ENCODE data around the gene CCDC60.

Gene CCDC60

GRCh38 chr12:119479121-119479561, 144.6 kb downstream of the CCDC60 start:
- in situ Hi-C loops (cut with MboI; ENCODE audit: low pct_unique_long_range_greater_than_20kb, low sequenced_read_pairs), result no loop called here
- no peak for DNase-seq

- in situ Hi-C loops (cut with MboI; ENCODE audit: low pct_unique_long_range_greater_than_20kb, low sequenced_read_pairs), result no loop called here
- DNase-seq, result no peak
Observed at GRCh38 chr12:119480551-119480950, 146.0 kb downstream of the CCDC60 start.

- in situ Hi-C loops (cut with MboI; ENCODE audit: low pct_unique_long_range_greater_than_20kb, low sequenced_read_pairs), result no loop called here
- no peak for DNase-seq
Observed at GRCh38 chr12:119486599-119487154, 152.1 kb downstream of the CCDC60 start.

GRCh38 chr12:119491814-119492213, 157.3 kb downstream of the CCDC60 start:
- no peak for DNase-seq
- in situ Hi-C loops (cut with MboI; ENCODE audit: low pct_unique_long_range_greater_than_20kb, low sequenced_read_pairs), result no loop called here

- DNase-seq, result no peak
- in situ Hi-C loops (cut with MboI; ENCODE audit: low pct_unique_long_range_greater_than_20kb, low sequenced_read_pairs), result no loop called here
Observed at GRCh38 chr12:119500209-119500608, 165.7 kb downstream of the CCDC60 start.

- no peak for DNase-seq
- in situ Hi-C loops (cut with MboI; ENCODE audit: low pct_unique_long_range_greater_than_20kb, low sequenced_read_pairs), result no loop called here
Observed at GRCh38 chr12:119501052-119501451, 166.5 kb downstream of the CCDC60 start.

GRCh38 chr12:119505001-119505400, 170.5 kb downstream of the CCDC60 start:
- in situ Hi-C loops (cut with MboI; ENCODE audit: low pct_unique_long_range_greater_than_20kb, low sequenced_read_pairs), result no loop called here
- DNase-seq, result no peak

GRCh38 chr12:119512772-119513497, 178.4 kb downstream of the CCDC60 start:
- no peak for DNase-seq
- in situ Hi-C loops (cut with MboI; ENCODE audit: low pct_unique_long_range_greater_than_20kb, low sequenced_read_pairs), result no loop called here

GRCh38 chr12:119528241-119528640, 193.7 kb downstream of the CCDC60 start:
- in situ Hi-C loops (cut with MboI; ENCODE audit: low pct_unique_long_range_greater_than_20kb, low sequenced_read_pairs), result no loop called here
- no peak for DNase-seq

GRCh38 chr12:119540476-119540875, 205.9 kb downstream of the CCDC60 start:
- in situ Hi-C loops (cut with MboI; ENCODE audit: low pct_unique_long_range_greater_than_20kb, low sequenced_read_pairs), result no loop called here
- DNase-seq, result no peak

- in situ Hi-C loops (cut with MboI; ENCODE audit: low pct_unique_long_range_greater_than_20kb, low sequenced_read_pairs), result no loop called here
- peak; percentile 84 for DNase-seq
Observed at GRCh38 chr12:119544765-119545625, 210.5 kb downstream of the CCDC60 start.

- no peak for DNase-seq
- in situ Hi-C loops (cut with MboI; ENCODE audit: low pct_unique_long_range_greater_than_20kb, low sequenced_read_pairs), result no loop called here
Observed at GRCh38 chr12:119546340-119546739, 211.8 kb downstream of the CCDC60 start.

- in situ Hi-C loops (cut with MboI; ENCODE audit: low pct_unique_long_range_greater_than_20kb, low sequenced_read_pairs), result no loop called here
- no peak for DNase-seq
Observed at GRCh38 chr12:119547001-119547400, 212.5 kb downstream of the CCDC60 start.

- in situ Hi-C loops (cut with MboI; ENCODE audit: low pct_unique_long_range_greater_than_20kb, low sequenced_read_pairs), result no loop called here
- no peak for DNase-seq
Observed at GRCh38 chr12:119556854-119557253, 222.3 kb downstream of the CCDC60 start.

GRCh38 chr12:119565404-119565803, 230.9 kb downstream of the CCDC60 start:
- in situ Hi-C loops (cut with MboI; ENCODE audit: low pct_unique_long_range_greater_than_20kb, low sequenced_read_pairs), result no loop called here
- no peak for DNase-seq

- in situ Hi-C loops (cut with MboI; ENCODE audit: low pct_unique_long_range_greater_than_20kb, low sequenced_read_pairs), result no loop called here
- DNase-seq, result no peak
Observed at GRCh38 chr12:119570771-119571170, 236.2 kb downstream of the CCDC60 start.

- in situ Hi-C loops (cut with MboI; ENCODE audit: low pct_unique_long_range_greater_than_20kb, low sequenced_read_pairs), result no loop called here
- DNase-seq, result no peak
Observed at GRCh38 chr12:119573086-119573485, 238.6 kb downstream of the CCDC60 start.

- no peak for DNase-seq
- in situ Hi-C loops (cut with MboI; ENCODE audit: low pct_unique_long_range_greater_than_20kb, low sequenced_read_pairs), result no loop called here
Observed at GRCh38 chr12:119574255-119574654, 239.7 kb downstream of the CCDC60 start.

GRCh38 chr12:119576118-119576810, 241.7 kb downstream of the CCDC60 start:
- DNase-seq, result no peak
- in situ Hi-C loops (cut with MboI; ENCODE audit: low pct_unique_long_range_greater_than_20kb, low sequenced_read_pairs), result no loop called here

- DNase-seq, result no peak
- in situ Hi-C loops (cut with MboI; ENCODE audit: low pct_unique_long_range_greater_than_20kb, low sequenced_read_pairs), result no loop called here
Observed at GRCh38 chr12:119576915-119577314, 242.4 kb downstream of the CCDC60 start.
